Measurements from ENCODE around the gene PEDS1.
A peak's percentile ranks its signal among the peaks of the same experiment; 100 is the strongest.
"Not testable (repeated sequence)": the region's sequence is repeated elsewhere in the genome, so short reads cannot be mapped to it uniquely, and the experiment has no call there.

Gene PEDS1

DNA sequence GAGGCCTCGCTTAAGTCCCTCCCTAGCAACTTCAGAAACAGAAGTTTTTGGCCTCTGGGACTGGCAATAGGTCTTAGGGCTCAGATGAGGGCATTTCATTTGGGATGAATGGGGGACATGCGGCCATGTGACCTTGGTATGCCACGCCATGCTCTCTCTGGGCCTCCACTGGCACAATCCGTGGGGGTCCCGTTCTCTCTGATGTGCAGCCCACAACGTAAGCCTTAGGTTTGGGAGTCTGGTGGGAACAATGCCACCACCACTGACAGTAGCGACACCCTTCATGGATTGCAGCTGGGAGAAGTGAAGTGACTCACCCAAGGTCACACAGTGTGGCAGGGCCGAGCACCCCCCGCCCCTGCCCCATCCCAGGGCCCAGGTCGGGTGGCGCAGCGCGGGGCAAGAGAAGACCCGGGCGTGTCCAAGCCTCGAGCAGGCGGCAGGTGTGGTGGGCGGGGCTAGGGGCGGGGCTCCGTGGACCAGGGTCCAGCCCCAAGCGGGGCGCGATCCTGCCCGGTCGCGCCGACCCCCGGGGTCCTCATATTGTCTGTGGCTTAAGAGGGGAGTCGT lies 36.2 kb upstream of the PEDS1 start:
- DNase-seq, result peak; percentile 42

DNA sequence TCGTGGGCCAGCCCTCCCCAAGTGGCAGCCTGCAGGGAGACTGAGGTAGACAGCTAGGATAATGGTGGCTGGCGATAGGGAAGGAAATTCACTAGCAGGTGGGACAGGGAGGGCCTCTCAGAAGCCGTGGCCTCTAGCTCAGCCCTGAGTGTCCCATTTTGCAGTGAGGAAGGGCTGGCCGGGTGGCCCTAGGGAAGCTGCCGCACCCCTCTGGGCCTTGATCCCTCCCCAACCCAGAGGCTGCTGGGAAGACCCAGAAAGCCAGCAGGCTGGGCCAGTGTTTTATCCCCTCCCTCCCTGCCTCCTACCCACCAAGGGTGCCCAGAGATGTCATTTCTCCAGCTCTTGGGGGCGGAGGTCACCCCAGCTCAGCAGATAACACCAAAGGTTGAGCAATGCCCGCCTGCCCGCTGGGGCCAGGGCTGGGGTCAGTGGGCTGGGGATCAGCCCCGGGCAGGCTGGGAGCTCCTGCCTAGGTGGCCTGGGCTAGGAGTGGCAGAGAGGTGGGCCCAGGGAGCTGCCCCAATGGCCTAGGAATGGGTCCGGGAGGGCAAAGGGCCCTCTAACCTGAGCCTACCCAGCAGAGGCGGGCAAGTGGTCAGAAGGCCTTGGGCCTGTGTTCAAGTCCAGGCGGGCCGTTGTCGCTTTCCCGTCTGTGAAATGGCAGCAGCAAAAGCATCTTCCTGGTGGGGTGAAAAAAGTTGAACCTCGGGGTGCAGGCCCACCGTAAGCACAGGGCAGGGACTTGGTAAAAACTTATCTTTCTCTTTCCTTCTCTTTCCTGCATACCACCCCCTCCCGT lies 35.6 kb upstream of the PEDS1 start:
- no peak for DNase-seq

DNA sequence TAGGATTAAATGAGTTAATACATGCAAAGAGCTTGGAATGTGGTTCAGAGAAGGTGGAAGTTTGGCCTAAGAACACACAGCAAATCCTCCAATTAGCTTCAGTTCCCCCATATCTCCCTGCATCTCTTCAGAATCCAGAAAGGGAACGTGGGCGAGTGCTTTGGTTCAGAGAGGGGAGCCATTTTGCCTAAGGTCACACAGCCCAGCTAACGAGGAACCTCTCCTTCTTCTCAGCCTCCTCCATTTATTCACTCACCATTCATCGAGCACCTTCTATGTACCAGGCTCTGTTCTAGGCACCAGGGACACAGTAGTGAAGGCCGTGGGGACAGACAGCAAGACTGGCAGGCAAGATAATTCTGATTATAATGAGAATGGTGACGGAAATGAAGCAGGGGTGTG lies 34.8 kb upstream of the PEDS1 start:
- DNase-seq, result no peak

DNA sequence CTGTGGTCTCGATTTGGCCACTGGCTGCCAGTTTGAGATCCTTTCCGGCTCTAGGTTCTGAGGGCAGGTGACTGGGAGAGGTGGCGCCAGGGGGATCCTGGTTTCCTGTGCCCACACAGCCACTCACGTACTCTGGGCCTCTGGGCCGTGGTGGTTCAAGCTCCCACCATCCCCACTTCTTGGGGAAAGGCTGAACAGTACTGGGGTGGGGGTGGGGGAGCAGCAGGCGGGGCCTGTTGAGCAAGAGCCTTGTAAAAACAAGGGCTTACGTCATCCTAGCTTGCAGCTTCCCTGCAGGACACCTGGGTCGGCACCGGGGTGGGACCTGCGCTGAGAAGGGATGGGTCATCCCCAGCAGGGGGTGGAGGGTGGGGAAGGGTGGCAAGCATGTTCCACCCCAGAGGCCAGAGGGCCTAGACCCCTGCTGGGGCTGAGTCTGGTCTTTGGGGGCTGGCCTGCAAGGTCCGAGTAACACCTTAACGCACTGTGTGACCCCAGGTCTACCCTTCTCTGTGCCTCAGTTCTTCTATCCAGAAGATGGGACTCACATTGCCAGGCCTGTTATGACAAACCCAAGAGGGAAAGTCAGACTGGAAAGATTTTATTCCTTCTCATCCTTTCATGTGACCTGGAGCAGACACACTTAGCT lies 34.0 kb upstream of the PEDS1 start:
- no peak for DNase-seq

DNA sequence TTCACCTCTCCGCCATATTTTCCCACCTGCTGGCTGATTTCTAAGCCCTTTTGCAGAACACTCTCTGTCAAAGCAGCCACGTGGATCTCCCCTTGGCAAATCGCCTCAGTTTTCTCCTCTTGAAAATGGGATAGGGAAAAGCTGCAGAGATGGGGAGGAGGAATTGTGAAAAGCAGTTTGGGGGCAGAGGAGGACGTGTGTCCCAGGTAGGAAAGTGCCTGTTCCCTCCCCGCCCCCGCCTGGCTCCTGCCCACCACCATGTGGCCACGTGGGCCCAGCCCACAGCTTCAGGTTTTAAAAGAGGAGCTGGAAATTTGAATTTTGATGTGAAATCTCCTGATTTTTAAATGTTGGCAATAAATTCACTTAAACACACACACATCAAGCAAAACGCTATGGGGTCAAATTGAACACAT lies 33.5 kb upstream of the PEDS1 start:
- DNase-seq, result no peak

DNA sequence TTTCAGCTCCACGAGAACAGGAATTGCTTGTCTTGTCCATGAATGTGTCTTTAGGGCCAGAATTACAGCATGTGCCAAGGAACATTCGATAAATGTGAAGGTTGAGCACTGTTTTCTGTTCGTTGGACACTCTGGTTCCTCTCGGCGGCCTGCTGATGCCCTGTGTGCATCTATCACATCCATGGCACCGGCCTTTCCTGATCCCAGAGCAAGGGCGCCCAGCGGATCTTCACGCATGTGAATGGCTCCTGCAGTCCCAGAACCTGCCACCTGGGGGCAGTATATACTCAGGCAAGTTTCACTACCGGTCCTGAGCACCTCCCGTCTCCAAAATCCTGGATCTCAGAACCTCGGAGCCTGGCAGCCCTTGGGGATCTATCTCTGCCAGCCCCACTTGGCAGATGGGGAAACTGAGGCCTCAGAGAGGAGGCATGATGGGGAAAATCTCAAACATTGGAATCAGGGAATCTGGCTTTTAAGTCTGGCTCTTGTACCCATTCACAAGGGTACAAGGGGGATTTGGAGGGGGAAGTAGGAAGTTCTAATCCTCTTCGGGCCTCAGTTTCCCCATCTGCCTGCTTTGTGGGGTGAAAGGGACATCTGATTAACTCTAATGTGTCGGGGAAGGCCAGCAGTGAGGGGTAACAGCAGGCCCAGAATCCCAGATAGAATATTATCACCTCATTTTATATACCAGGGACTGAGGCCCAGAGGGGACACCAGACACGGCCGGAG lies 32.8 kb upstream of the PEDS1 start:
- DNase-seq, result peak; percentile 87

DNA sequence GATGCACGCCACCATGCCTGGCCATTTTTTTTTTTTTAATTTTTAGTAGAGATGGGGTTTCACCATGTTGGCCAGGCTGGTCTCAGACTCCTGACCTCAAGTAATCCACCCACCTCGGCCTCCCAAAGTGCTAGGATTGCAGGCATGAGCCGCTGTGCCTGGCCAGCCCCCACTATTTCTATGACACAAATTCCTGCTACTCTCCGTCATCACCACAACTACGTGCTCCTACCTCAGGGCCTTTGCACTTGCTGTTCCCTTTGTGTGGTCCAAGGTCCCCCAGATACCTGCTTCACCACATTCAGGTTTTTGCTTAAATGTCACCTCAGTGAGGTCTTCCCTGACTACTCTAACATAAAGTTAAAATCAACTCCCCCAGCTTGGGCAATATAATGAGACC lies 31.9 kb upstream of the PEDS1 start:
- DNase-seq, result no peak

DNA sequence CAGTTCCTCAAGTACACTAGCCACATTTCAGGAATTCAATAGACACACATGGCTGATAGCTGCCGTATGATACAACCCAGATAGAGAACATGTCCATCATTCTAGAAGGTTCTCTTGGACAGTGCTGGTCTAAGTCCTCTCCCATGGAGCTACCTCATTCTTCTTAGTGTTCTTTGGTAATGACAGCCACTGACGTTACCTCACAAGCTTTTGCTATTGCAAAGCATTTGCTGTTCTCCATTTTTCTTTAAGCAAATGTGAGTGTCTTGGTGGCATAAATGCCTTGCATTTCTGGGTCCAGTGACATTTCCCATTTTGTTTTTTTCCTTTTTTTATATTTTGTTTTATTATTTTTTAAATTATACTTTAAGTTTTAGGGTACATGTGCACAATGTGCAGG lies 28.8 kb upstream of the PEDS1 start:
- DNase-seq, result no peak

DNA sequence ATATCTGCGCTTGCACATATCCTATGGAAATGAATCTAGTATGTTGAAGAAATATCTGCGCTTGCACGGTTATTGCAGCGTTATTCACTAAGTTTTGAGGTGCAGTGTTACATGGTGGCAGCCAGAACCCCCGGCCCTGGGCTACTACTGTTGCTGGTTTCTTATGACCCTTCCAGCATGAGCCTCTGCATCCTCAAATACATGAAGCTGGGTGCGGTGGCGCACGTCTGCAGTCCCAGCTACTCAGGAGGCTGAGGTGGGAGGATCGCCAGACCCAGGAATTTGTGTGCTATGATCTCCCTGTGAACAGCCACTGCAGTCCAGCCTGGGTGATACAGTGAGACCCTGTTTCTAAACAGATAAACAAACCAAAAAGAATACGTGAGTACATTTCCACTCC lies 27.8 kb upstream of the PEDS1 start:
- DNase-seq, result no peak

DNA sequence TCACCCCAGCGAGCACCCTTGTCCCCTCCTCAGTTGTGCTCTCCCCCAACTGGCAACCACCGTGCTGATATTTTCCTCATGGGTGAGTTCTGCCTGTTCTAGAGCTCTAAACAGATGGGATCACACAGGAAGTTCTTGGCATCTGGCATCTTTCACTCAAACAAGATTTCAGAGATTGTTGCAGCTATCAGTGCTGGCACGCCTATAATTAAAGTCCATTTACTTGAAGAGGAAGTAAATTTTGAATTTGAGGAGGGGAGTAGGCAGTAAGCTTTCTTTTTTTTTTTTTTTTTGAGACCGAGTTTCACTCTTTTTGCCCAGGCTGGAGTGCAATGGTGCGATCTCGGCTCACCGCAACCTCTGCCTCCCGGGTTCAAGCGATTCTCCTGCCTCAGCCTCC lies 25.1 kb upstream of the PEDS1 start:
- not testable (repeated sequence) for DNase-seq

DNA sequence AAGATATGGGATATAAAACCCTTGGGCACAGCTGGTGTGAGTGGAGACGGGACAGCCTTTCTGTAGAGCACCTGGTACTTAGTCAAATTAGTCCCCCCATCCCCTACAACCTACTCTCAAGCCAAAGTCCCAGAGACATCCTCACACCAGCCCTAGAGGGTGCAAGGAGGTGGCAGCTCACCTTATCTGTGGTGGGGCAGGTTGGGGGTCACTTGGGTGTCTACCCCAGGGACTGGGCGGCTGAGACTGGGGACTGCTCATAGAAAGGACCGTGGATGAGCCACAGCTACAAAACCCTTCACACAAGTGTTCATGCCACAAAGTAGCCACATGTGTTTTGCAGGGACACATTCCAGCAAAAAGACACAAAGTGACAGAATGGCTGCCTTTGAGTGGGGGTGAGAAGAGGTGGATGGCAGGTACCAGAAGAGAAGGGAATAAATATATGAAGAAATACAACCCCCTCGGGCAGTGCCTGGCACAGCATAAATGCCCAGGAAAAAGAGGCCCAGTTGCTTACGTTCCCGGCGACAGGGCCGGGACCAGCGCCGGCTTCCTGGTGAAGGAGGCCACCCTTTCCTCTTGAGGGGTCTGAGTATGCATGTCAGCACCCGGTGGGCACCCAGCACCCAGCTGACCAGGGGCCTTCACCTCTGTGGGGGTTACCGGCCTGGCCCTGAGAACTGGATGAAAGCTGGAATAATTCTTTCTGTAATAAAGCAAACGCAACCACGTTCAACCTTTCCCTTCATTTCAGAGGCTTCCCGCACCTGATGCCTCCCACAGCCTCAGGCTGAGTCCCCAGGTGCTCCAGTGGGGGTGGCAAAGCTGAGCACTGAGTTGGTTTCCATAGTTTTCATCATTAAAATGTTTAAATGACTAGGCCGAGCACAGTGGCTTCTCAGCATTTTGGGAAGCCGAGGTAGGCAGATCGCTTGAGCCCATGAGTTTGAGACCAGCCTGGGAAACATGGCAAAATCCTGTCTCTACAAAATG lies 22.7 kb upstream of the PEDS1 start:
- no peak for DNase-seq

DNA sequence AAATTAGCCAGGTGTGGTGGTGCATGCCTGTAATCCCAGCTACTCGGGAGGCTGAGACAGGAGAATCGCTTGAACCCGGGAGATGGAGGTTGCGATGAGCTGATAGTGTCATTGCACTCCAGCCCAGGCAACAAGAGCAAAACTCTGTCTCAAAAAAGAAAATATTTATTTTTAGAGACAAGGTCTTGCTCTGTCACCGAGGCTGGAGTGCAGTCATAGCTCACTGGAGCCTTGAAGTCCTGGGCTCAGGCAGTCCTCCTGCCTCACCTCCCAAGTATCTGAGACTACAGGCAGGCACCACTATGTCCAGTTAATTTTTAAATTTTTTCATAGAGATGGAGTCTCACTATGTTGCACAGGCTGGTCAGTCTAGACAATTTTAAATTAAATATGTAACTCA lies 20.9 kb upstream of the PEDS1 start:
- no peak for DNase-seq

DNA sequence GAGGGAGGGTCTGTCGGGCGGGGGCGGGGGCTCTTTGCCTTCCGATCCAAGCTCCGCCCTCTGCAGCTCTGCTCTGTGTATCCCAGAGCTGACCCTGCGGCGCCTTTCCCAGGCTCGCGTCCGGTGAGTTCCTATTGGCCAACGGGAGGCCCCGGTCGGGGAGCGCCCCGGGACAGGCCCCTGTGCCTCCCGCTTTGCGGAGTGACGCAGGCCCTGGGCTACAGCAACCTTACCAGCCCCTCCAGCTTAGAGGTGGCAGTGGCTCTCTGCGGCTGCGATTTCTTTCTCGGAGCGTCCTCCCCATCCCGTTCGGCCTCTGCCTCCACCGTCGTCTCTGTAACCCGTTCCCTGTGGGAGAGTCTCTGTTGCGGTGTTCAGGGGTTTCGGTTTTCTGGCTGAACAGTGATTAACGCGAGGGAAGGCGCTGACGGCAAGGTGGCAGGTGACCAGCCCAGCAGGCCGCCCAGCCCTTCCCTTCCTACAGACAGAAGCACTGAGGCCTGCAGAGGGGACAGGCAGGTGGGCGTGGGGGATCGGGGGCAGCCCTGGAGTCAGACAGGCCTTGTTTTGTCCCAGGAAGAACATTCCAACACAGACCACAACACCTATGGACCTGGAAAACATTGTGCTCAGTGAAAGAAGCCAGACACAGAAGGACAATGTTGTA lies 19.0 kb upstream of the PEDS1 start:
- DNase-seq, result no peak

DNA sequence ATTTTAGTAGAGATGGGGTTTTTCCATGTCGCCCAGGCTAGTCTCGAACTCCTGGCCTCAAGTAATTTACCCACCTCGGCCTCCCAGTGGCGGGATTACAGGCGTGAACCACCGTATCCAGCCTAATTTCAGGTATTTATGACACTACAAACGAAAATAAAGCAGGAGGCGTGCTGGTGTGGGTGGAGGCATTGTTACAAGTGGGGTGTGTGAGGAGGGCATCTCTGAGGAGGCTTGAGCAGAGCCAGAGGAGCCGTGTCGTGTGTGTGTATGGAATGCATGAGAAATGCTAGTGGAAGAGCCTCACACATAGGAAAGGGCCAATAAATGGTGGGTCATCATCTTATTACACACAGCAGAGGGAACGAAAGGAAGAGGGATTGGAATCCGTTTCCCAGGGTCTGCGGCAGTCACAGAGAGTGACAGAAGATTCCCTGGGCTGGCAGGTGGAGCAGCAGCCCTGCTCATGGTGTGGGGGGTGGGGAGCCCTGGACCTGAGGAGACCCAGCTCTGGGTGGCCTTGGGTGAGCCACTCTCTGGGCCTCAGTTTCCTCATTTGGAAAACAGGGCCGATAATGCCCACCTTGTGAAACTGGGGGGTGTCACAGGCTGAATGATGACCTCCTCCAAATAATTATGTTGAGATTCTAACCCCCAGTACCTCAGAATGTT lies 17.2 kb upstream of the PEDS1 start:
- DNase-seq, result no peak

DNA sequence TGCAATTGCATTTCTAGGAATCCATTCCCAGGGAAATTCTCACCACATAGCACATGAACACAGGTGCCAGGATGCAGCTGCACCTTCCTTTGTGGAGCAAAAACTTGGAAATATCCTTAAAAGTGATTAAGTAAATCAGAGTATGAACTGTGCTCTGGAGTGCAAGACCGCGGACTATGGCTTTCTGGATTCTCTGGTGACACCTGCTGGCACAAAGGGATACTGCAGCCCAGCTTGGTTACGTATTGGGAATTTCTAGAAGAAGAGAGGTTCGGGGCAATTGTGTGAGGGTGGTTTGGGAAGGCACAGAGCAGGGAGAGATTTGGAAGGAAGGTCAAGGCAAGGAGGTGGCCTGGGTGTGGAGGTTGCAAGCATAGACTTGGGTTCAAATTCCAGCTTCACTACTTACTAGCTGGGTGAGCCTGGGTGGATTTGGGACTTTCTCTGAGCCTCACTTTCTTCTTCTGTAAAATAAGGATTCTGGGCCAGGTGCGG lies 15.9 kb upstream of the PEDS1 start:
- peak; percentile 84 for DNase-seq

DNA sequence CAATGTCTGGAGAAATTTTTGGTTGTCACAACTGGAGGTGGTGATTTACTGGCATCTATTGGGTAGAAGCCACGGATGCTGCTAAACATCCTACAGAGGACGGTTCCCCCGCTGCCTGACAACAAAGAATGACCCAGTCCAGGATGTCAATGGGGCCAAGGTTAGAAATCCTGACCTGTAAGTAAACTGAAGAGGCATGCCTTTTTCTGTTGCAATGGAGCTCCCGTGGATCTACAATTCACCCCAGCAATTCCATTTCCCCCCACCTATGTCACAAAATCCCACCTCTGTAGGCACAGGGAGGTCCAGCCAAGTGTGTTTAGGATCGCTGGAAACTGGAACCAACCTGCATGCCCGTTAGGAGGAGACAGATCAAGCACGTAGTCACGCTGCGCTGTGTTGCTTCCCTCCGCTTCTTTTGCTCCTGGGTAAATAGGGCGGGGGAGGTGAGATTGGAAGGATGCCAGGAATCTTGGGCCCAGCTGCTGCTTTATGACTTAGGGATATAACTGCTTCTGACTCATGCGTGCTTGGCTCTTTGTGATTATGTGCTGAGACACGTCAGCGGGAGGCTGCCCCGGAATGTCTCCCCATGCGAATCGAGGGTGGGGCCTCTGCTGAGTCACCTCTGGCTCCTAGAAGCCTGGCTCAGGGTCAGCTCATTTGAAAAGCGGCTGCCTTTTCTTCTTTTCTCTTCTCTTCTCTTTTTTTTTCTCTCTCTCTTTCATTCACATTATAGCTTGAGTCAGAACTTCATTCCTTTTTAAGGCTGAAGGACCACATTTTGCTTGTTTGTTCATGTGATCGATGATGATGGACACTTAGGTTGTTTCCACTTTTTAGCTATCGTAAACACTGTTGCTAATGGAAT lies 12.4 kb upstream of the PEDS1 start:
- DNase-seq, result peak; percentile 66

DNA sequence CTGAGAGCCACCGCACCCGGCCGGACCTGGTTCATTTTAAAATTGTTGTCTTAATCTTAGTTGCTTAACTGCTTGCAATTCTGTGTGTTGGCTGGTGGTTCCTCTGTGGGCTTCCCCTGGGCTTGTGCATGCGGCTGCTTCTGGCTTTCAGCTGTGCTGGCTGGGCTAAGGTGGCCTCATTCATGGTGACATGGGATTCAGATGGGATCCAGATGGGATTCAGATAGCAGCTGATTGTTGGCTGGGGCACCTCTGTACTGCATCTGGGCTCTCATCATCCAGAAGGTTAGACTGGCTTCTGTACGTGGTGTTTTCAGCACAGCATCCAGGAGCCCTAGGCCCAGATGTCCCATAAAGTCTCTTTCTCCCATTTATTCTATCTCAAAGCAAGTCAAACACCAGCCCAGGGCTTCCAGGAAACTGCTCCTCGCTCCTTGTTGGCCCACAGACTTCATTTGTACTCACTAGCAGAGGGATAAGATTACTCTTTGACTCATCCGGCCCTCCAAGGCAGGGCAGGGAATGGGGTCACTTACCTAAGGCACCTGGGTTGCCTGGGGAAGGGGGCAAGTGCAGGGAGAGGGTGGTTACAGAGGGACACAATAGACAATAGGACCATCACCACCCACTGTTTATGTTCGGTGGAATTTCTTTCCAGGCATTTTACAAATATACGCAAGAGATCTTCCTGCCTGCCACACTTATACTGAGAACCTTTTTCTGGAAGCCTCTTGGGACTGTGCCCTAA lies 10.2 kb upstream of the PEDS1 start:
- no peak for DNase-seq

DNA sequence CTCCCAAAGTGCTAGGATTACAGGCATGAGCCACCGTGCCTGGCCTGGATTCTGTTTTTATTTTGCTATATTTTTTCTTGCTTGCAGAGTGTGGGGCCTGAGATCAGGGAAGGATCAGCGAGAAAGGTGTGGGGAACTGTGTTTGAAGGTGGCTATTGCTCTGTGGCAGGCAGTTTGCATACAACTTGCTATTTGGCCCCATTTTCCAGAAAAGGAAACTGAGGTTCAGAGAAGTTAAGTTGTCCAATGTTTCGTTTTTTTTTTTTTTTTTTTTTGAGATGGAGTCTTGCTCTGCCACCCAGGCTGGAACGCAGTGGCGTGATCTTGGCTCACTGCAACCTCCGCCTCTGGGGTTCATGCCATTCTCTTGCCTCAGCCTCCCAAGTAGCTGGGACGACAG lies 8.0 kb upstream of the PEDS1 start:
- DNase-seq, result not testable (repeated sequence)

DNA sequence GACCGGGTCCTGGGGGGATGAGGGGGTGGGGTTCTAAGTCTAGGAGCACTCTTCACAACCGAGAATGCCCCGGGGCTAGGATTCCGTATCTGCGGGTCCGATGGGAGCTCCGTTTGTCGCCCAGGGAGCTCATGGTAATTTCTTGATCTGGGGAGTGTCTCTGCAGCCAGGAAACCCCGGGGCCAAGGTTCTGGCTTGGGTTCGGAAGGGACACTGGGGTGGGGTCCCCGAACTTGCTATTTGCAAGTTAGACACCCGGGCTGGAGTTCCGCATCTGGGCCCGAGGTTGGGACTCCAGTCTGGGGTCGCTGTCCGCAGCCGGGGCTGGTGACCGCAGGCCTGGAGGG lies 397 bp downstream of the PEDS1 start:
- no peak for DNase-seq
